HepG2 (cell line): ENCODE measurements around the gene ETV6. TPM values are rescaled to one million over a fixed set of nuclear protein-coding genes. Genes with fewer than 3 reads are reported as not detected.

Source experiments
- ATAC-seq: fragments of 200-7000 bp; cut with Tn5 transposase; 3 replicates; pipeline ENCODE4 v1.9.1; 2020; ENCODE audit warnings: mild to moderate bottlenecking, moderate library complexity
- BruUV-seq: library from RNA; stranded (reverse); fragments of 400-500 nt; replicated peaks from 2 replicates; lab custom pipeline; 2021; lab: Mats Ljungman, UMichigan
- CTCF ChIA-PET: fragments of 300-600 bp; formaldehyde crosslinking; extraction: SDS; loops from one replicate; lab custom pipeline; 2021; ENCODE audit warnings: low total read pairs, inconsistent platforms, low intra/inter-chr PET ratio; lab: Yijun Ruan, JAX
- POLR2A ChIA-PET: fragments of 350-600 bp; sonication (Branson Sonifier 250); formaldehyde crosslinking; loops from one replicate; lab custom pipeline; 2020; ENCODE audit warnings: antibody characterized with exemption, inconsistent platforms; lab: Yijun Ruan, JAX
- DNase-seq: peaks from one replicate; pipeline ENCODE4 v3.0.0-alpha.2; 2015; ENCODE audit warnings: low spot score
- FAIRE-seq: peaks from 3 replicates; lab custom pipeline; 2011; peaks lifted over from hg19 to GRCh38; lab: Jason Lieb, UNC
- H2AFZ ChIP-seq: one replicate; pipeline ENCODE4 v1.6.1; 2011; ENCODE audit warnings: low read length, inconsistent platforms
- H3K27ac ChIP-seq: fragments of 300-600 bp; 3 replicates; pipeline ENCODE4 v1.8.0; 2011; ENCODE audit warnings: mixed run types, mild to moderate bottlenecking, mixed read lengths, low read length, inconsistent platforms; ENCODE audit not compliant: insufficient read depth; ENCODE audit errors: extremely low read length
- H3K27me3 ChIP-seq, 2 experiments: fragments of 200-600 bp in 1 of 2; 2 replicates in 1 of 2; 3 replicates in 1 of 2; pipeline versions ENCODE4 v1.6.0 to v1.8.0; 2011; ENCODE audit warnings: low read length in 2 of 2, mild to moderate bottlenecking in 2 of 2, moderate library complexity in 2 of 2, inconsistent platforms in 1 of 2; ENCODE audit not compliant: insufficient read depth in 2 of 2, control insufficient read depth in 1 of 2
- H3K36me3 ChIP-seq, 2 experiments: fragments of 200-600 bp in 1 of 2; replicated peaks in 1 of 2; 2 replicates in 1 of 2; 3 replicates in 1 of 2; pipeline versions ENCODE4 v1.5.1 to v1.8.0; 2011; ENCODE audit warnings: low read length in 2 of 2, inconsistent platforms in 1 of 2; ENCODE audit not compliant: insufficient read depth in 2 of 2, control insufficient read depth in 1 of 2
- H3K4me1 ChIP-seq: 2 replicates; pipeline ENCODE4 v1.5.1; 2012; ENCODE audit warnings: low read length, inconsistent platforms; ENCODE audit not compliant: insufficient read depth
- H3K4me2 ChIP-seq: 2 replicates; pipeline ENCODE4 v1.6.0; 2011; ENCODE audit warnings: low read depth, low read length, inconsistent platforms
- H3K4me3 ChIP-seq, 3 experiments: fragments of 200-600 bp in 1 of 3; sonication (generic), shearing (Covaris generic) in 1 of 3; replicated peaks in 1 of 3; 2 replicates each; pipeline ENCODE4 v1.5.1; 2011 to 2016; ENCODE audit warnings: low read length in 3 of 3, inconsistent platforms in 2 of 3, low read depth in 2 of 3, mild to moderate bottlenecking in 2 of 3, control low read depth in 1 of 3, mixed read lengths in 1 of 3; ENCODE audit not compliant: insufficient read depth in 1 of 3
- H3K79me2 ChIP-seq: one replicate; pipeline ENCODE4 v1.6.1; 2011; ENCODE audit warnings: low read length, inconsistent platforms; ENCODE audit not compliant: insufficient read depth
- H3K9ac ChIP-seq: 2 replicates; pipeline ENCODE4 v1.6.0; 2011; ENCODE audit warnings: mild to moderate bottlenecking, low read depth, low read length, inconsistent platforms; ENCODE audit not compliant: insufficient read depth
- H3K9me3 ChIP-seq: 2 replicates; pipeline ENCODE4 v1.5.1; 2012; ENCODE audit warnings: mild to moderate bottlenecking, low read length
- H4K20me1 ChIP-seq: 2 replicates; pipeline ENCODE4 v1.6.0; 2011; ENCODE audit warnings: inconsistent platforms, mild to moderate bottlenecking, low read length, moderate library complexity; ENCODE audit not compliant: insufficient read depth
- CBX5 ChIP-seq: sonication (generic); formaldehyde crosslinking; IDR thresholded peaks from 2 replicates; pipeline ENCODE4 v1.4.0; 2020; ENCODE audit warnings: missing genetic modification reagents, borderline replicate concordance
- EEA1 ChIP-seq: sonication (generic); formaldehyde crosslinking; IDR thresholded peaks from 2 replicates; pipeline ENCODE4 v1.5.1; 2020; ENCODE audit warnings: mild to moderate bottlenecking, missing genetic modification reagents, borderline replicate concordance
- FOSL2 ChIP-seq: sonication (generic); formaldehyde crosslinking; IDR thresholded peaks from 2 replicates; pipeline ENCODE4 v1.4.0; 2020; ENCODE audit warnings: missing genetic modification reagents
- FOXA1 ChIP-seq, 2 experiments: fragments of 450-650 bp in 1 of 2; sonication (generic) in 1 of 2; formaldehyde crosslinking in 1 of 2; IDR thresholded peaks; 2 replicates each; pipeline versions ENCODE4 v1.4.0 to v1.6.1; 2016 to 2020; ENCODE audit warnings: missing genetic modification reagents in 1 of 2
- NFKB2 ChIP-seq: sonication (generic); formaldehyde crosslinking; IDR thresholded peaks from 2 replicates; pipeline ENCODE4 v1.4.0; 2020; ENCODE audit warnings: missing genetic modification reagents, borderline replicate concordance
- POLR2AphosphoS5 ChIP-seq: IDR thresholded peaks from 2 replicates; pipeline ENCODE4 v1.6.1; 2012; ENCODE audit warnings: low read depth, low read length
- RFX3 ChIP-seq: IDR thresholded peaks from 2 replicates; pipeline ENCODE4 v1.6.1; 2016; ENCODE audit warnings: missing biosample characterization, missing genetic modification reagents
- SAFB2 ChIP-seq: sonication (generic); formaldehyde crosslinking; IDR thresholded peaks from 2 replicates; pipeline ENCODE4 v1.5.1; 2020; ENCODE audit warnings: missing genetic modification reagents, low read depth, mild to moderate bottlenecking, borderline replicate concordance
- SAP130 ChIP-seq: IDR thresholded peaks from 2 replicates; pipeline ENCODE4 v1.6.1; 2016; ENCODE audit warnings: low read depth
- TBL1XR1 ChIP-seq: fragments of 150-350 bp; IDR thresholded peaks from 2 replicates; pipeline ENCODE4 v1.6.1; 2014; ENCODE audit warnings: borderline replicate concordance, low read length; ENCODE audit not compliant: partially characterized antibody
- THAP11 ChIP-seq: IDR thresholded peaks from 2 replicates; pipeline ENCODE4 v1.6.1; 2016; ENCODE audit warnings: missing biosample characterization, missing genetic modification reagents
- ZBTB8A ChIP-seq: sonication (generic); formaldehyde crosslinking; IDR thresholded peaks from 2 replicates; pipeline ENCODE4 v1.4.0; 2020; ENCODE audit warnings: mild to moderate bottlenecking, low read depth, missing genetic modification reagents, borderline replicate concordance
- ZFP82 ChIP-seq: sonication (generic); formaldehyde crosslinking; IDR thresholded peaks from 2 replicates; pipeline ENCODE4 v1.5.1; 2020; ENCODE audit warnings: mild to moderate bottlenecking, missing genetic modification reagents, borderline replicate concordance
- ZNF414 ChIP-seq: sonication (generic); formaldehyde crosslinking; IDR thresholded peaks from 2 replicates; pipeline ENCODE4 v1.5.0; 2020; ENCODE audit warnings: missing genetic modification reagents
- ZNF503 ChIP-seq: sonication (generic); formaldehyde crosslinking; IDR thresholded peaks from 2 replicates; pipeline ENCODE4 v1.4.0; 2020; ENCODE audit warnings: missing genetic modification reagents
- ZNF530 ChIP-seq: sonication (generic); formaldehyde crosslinking; IDR thresholded peaks from 2 replicates; pipeline ENCODE4 v1.5.0; 2020; ENCODE audit warnings: low read depth, mild to moderate bottlenecking, missing genetic modification reagents
- ZNF549 ChIP-seq: sonication (generic); formaldehyde crosslinking; IDR thresholded peaks from 2 replicates; pipeline ENCODE4 v1.5.0; 2020; ENCODE audit warnings: missing genetic modification reagents
- ZNF644 ChIP-seq: IDR thresholded peaks from 2 replicates; pipeline ENCODE4 v1.6.1; 2016; ENCODE audit warnings: low read depth
- ZNF891 ChIP-seq: sonication (generic); formaldehyde crosslinking; IDR thresholded peaks from 2 replicates; pipeline ENCODE4 v1.5.0; 2020; ENCODE audit warnings: mild to moderate bottlenecking, missing genetic modification reagents
- WGBS: methylation state at CpG from one replicate; pipeline ENCODE4 v1.1.6; 2017; ENCODE audit warnings: low lambda C conversion rate; 5-methylcytosine and 5-hydroxymethylcytosine counted together
- in situ Hi-C: cut with HindIII; loops from 2 replicates; pipeline ENCODE4 v1.10.0; 2017; ENCODE audit warnings: low pct_unique_long_range_greater_than_20kb; ENCODE audit not compliant: extremely low pct_ligation_motif_present
- intact Hi-C: fragments of 100-400 bp; cut with micrococcal nuclease; formaldehyde crosslinking; loops from one replicate; pipeline ENCODE4 v1.10.0; 2022; ENCODE audit not compliant: unreplicated experiment
- polyA plus RNA-seq, 8 experiments: library from polyadenylated mRNA; depleted of rRNA in 3 of 8; stranded (reverse) in 7 of 8; unstranded in 1 of 8; fragments of >200 nt; fragmentation: Illumina TruSeq in 4 of 8; extraction: Trizol in 4 of 8; gene quantifications; 2 replicates each; pipeline versions ENCODE4 v1.2.1 to v1.2.3, GENCODE V29; 2011 to 2016; ENCODE audit warnings: low read depth in 4 of 8, missing spikeins in 1 of 8, mixed read lengths in 1 of 8; ENCODE audit not compliant: insufficient read depth in 1 of 8
- total RNA-seq, 5 experiments: library from RNA; depleted of rRNA; stranded (reverse); fragments of >200 nt; fragmentation: Illumina TruSeq; extraction: Trizol; gene quantifications; 2 replicates each; pipeline ENCODE4 v1.2.3, GENCODE V29; 2016; ENCODE audit warnings: low read depth in 1 of 5

ETV6 gene
- total and polyA plus RNA-seq, 2 of the 13 experiments (the other 11 are each of a cell fraction or from before 2014, with no cell fraction given), result 2.2 to 3.0 TPM

- intact Hi-C loops (no loop called here), in situ Hi-C loops (no loop called here)
- 89% methylated on average over 3 of the region's 4 CpGs for WGBS
- Histone ChIP-seq H3K27me3 (no peaks in the 10 kb centered on the region), H2AFZ (no peak overlapping the region), H3K9me3 (no peaks in the 10 kb centered on the region), H3K27ac (no peak overlapping the region), H3K4me3 (no peak overlapping the region), H3K4me1 (peaks cover 27% of the 10 kb centered on the region), H3K9ac (no peak overlapping the region), H3K36me3 (no peaks in the 10 kb centered on the region), H4K20me1 (no peaks in the 10 kb centered on the region), H3K79me2 (no peaks in the 10 kb centered on the region), H3K4me2 (no peak overlapping the region)
- CTCF ChIA-PET, result no interaction called here
- TF ChIP-seq FOXA1 (IDR thresholded peaks at IDR 0.05) (no peak), FOXA1 (CRISPR knock-in tag; IDR thresholded peaks at IDR 0.05) (no peak), SAP130 (no peak), ZNF644 (no peak), ZNF503 (CRISPR knock-in tag) (no peak), ZNF414 (CRISPR knock-in tag) (no peak), SAFB2 (CRISPR knock-in tag) (no peak), ZFP82 (CRISPR knock-in tag) (no peak), EEA1 (CRISPR knock-in tag) (no peak), FOSL2 (CRISPR knock-in tag) (no peak), ZNF891 (no peak), CBX5 (CRISPR knock-in tag) (no peak), NFKB2 (no peak), ZBTB8A (CRISPR knock-in tag) (no peak), ZNF549 (CRISPR knock-in tag) (no peak), RFX3 (no peak), ZNF530 (CRISPR knock-in tag) (no peak), THAP11 (CRISPR knock-in tag) (no peak), TBL1XR1 (no peak), POLR2AphosphoS5 (no peak)
- no peak for FAIRE-seq
- no peak for ATAC-seq
- BruUV-seq, result no TSS peak
- POLR2A ChIA-PET, result no interaction called here
- DNase-seq, result no peak
These were observed 180.3 kb downstream of the ETV6 start for GRCh38 chr12:11829764-11830194.
